ENCODE data around the gene ITPKC. TPM values are rescaled to one million over a fixed set of nuclear protein-coding genes. Genes with fewer than 3 reads are reported as not detected.

Gene ITPKC
- total and polyA plus RNA-seq, 9 donors: 8.2 to 13.0 (median 11.1) TPM

DNA sequence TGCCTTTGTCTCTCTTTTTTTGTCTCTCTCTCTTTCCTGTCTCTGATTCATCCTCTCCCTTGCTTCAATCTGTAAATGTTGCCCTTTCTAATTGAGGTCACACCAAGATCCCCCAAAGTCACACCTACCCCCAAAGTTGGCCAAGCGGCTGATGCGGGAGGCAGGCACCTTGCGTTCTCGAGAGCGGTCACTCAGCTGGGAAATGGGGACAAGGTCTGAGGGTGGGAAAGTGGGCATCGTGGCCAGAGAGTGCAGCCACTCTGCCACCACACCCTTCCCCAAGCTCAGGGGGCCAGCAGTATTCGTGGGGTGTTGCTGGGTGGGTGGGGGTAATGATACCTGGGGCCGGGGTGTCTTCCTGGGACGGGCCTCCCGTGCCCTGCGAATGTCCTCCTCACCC is 3.0 kb upstream of the ITPKC start:
- Histone ChIP-seq H3K9me3 (replicated peaks; ENCODE audit: control insufficient read depth, low read depth, low read length) (no peaks in the 10 kb centered on the region), H3K27me3 (ENCODE audit: control insufficient read depth, insufficient read depth, low read length) (no peaks in the 10 kb centered on the region), H3K27ac (ENCODE audit: low read length) (peak overlapping the region; percentile 92), H3K36me3 (ENCODE audit: control insufficient read depth, insufficient read depth, low read length) (peaks cover 21% of the 10 kb centered on the region), H3K4me1 (ENCODE audit: control insufficient read depth, insufficient read depth, low read length) (peaks cover 41% of the 10 kb centered on the region), H3K4me3 (ENCODE audit: low read length) (no peak overlapping the region)
- no CpG with 5 or more reads among the region's 11 CpGs for WGBS (ENCODE audit: insufficient coverage)
- DNase-seq: no peak

- H3K9me3 ChIP-seq (replicated peaks; ENCODE audit: control insufficient read depth, low read depth, low read length): no peaks in the 10 kb centered on the region
- under 1% methylated on average over 25 of the region's 31 CpGs for WGBS (ENCODE audit: insufficient coverage)
- no peaks in the 10 kb centered on the region for H3K27me3 ChIP-seq (ENCODE audit: control insufficient read depth, insufficient read depth, low read length)
- peak overlapping the region; percentile 100 for H3K27ac ChIP-seq (ENCODE audit: low read length)
- H3K36me3 ChIP-seq (ENCODE audit: control insufficient read depth, insufficient read depth, low read length): peaks cover 20% of the 10 kb centered on the region
- H3K4me3 ChIP-seq (ENCODE audit: low read length): peak overlapping the region; percentile 71
- DNase-seq: peak; percentile 99
- peaks cover 48% of the 10 kb centered on the region for H3K4me1 ChIP-seq (ENCODE audit: control insufficient read depth, insufficient read depth, low read length)
Observed at GRCh38 chr19:40714441-40715299, 2.2 kb upstream of the ITPKC start.

DNA sequence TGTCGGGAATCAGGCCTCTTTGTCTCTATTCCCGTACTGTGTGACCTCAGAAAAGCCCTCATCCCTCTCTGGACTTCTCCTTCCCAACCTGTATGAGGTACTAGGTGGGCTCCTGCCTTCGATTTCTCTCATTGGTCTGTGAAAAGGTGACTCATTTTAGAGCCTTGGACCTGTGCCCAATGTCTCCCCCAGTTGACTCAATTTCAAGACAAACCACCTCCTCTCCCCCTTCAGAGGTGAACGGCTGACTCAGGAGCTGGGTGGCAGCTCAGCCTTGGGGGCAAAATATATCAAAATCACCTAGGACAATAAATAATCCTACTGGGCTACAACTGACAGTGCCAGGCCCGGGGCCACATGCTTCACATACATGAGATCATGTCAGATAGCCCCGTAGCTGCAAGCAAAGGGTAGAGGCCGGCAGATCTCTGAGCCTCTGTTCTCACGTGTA is 856 bp upstream of the ITPKC start:
- DNase-seq: no peak
- Histone ChIP-seq H3K36me3 (ENCODE audit: control insufficient read depth, insufficient read depth, low read length) (peaks cover 13% of the 10 kb centered on the region), H3K27ac (ENCODE audit: low read length) (peak overlapping the region; percentile 100), H3K9me3 (replicated peaks; ENCODE audit: control insufficient read depth, low read depth, low read length) (no peaks in the 10 kb centered on the region), H3K27me3 (ENCODE audit: control insufficient read depth, insufficient read depth, low read length) (no peaks in the 10 kb centered on the region), H3K4me3 (ENCODE audit: low read length) (peak overlapping the region; percentile 71), H3K4me1 (ENCODE audit: control insufficient read depth, insufficient read depth, low read length) (peaks cover 58% of the 10 kb centered on the region)
- WGBS (ENCODE audit: insufficient coverage): 7% methylated on average over 5 of the region's 8 CpGs

GRCh38 chr19:40717325-40717879 is 490 bp downstream of the ITPKC start:
- Histone ChIP-seq H3K4me3 (ENCODE audit: low read length) (peak overlapping the region; percentile 71), H3K27me3 (ENCODE audit: control insufficient read depth, insufficient read depth, low read length) (no peaks in the 10 kb centered on the region), H3K9me3 (replicated peaks; ENCODE audit: control insufficient read depth, low read depth, low read length) (no peaks in the 10 kb centered on the region), H3K27ac (ENCODE audit: low read length) (peak overlapping the region; percentile 100), H3K36me3 (ENCODE audit: control insufficient read depth, insufficient read depth, low read length) (peaks cover 10% of the 10 kb centered on the region), H3K4me1 (ENCODE audit: control insufficient read depth, insufficient read depth, low read length) (peaks cover 58% of the 10 kb centered on the region)
- WGBS (ENCODE audit: insufficient coverage): 0% methylated on average over 19 of the region's 20 CpGs
- DNase-seq: peak; percentile 46

DNA sequence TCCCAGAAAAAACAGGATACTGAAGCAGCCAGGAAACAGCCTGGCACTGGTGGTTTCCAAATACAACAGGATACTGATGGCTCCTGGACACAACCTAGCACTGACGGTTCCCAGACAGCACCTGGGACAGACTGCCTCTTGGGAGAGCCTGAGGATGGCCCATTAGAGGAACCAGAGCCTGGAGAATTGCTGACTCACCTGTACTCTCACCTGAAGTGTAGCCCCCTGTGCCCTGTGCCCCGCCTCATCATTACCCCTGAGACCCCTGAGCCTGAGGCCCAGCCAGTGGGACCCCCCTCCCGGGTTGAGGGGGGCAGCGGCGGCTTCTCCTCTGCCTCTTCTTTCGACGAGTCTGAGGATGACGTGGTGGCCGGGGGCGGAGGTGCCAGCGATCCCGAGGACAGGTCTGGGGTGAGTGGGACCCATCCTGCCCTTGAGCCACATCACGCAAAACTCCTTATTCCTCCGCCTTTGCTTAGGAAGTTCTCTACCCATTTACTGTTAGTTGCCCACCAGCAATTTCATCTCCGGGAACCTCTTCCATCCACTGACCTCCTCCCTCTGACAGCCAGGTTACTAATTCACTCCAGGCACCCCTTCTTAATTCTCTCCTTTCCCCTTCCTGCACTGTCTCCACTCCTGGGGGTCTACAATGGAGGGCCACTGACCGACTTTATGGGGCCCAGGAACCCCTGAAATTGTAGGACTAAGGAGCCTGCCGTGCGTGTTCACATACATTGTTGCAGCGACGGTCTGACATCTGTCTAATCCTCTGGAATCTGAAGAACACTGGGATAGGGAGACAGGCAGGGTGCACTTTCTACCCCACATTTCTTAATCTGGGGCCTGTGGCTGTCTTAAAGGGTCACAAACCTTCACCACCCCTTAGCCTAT is 1.2 kb downstream of the ITPKC start:
- Histone ChIP-seq H3K27ac (ENCODE audit: low read length) (peak overlapping the region; percentile 100), H3K27me3 (ENCODE audit: control insufficient read depth, insufficient read depth, low read length) (no peaks in the 10 kb centered on the region), H3K4me3 (ENCODE audit: low read length) (peak overlapping the region; percentile 71), H3K36me3 (ENCODE audit: control insufficient read depth, insufficient read depth, low read length) (peaks cover 9% of the 10 kb centered on the region), H3K4me1 (ENCODE audit: control insufficient read depth, insufficient read depth, low read length) (peaks cover 58% of the 10 kb centered on the region), H3K9me3 (replicated peaks; ENCODE audit: control insufficient read depth, low read depth, low read length) (no peaks in the 10 kb centered on the region)
- 37% methylated on average over 9 of the region's 20 CpGs for WGBS (ENCODE audit: insufficient coverage)
- no peak for DNase-seq

- Histone ChIP-seq H3K27ac (ENCODE audit: low read length) (peak overlapping the region; percentile 100), H3K4me1 (ENCODE audit: control insufficient read depth, insufficient read depth, low read length) (peaks cover 57% of the 10 kb centered on the region), H3K9me3 (replicated peaks; ENCODE audit: control insufficient read depth, low read depth, low read length) (no peaks in the 10 kb centered on the region), H3K36me3 (ENCODE audit: control insufficient read depth, insufficient read depth, low read length) (peaks cover 16% of the 10 kb centered on the region), H3K4me3 (ENCODE audit: low read length) (peak overlapping the region; percentile 71), H3K27me3 (ENCODE audit: control insufficient read depth, insufficient read depth, low read length) (no peaks in the 10 kb centered on the region)
- peak; percentile 53 for DNase-seq
- 11% methylated on average over 14 of the region's 16 CpGs for WGBS (ENCODE audit: insufficient coverage)
Observed at GRCh38 chr19:40718774-40719391, 2.0 kb downstream of the ITPKC start.

GRCh38 chr19:40719414-40719894 is 2.5 kb downstream of the ITPKC start:
- peak overlapping the region; percentile 38 for H3K27ac ChIP-seq (ENCODE audit: low read length)
- DNase-seq: no peak
- peaks cover 22% of the 10 kb centered on the region for H3K36me3 ChIP-seq (ENCODE audit: control insufficient read depth, insufficient read depth, low read length)
- no peaks in the 10 kb centered on the region for H3K27me3 ChIP-seq (ENCODE audit: control insufficient read depth, insufficient read depth, low read length)
- no CpG with 5 or more reads among the region's 7 CpGs for WGBS (ENCODE audit: insufficient coverage)
- peaks cover 51% of the 10 kb centered on the region for H3K4me1 ChIP-seq (ENCODE audit: control insufficient read depth, insufficient read depth, low read length)
- H3K9me3 ChIP-seq (replicated peaks; ENCODE audit: control insufficient read depth, low read depth, low read length): no peaks in the 10 kb centered on the region
- peak overlapping the region; percentile 71 for H3K4me3 ChIP-seq (ENCODE audit: low read length)

DNA sequence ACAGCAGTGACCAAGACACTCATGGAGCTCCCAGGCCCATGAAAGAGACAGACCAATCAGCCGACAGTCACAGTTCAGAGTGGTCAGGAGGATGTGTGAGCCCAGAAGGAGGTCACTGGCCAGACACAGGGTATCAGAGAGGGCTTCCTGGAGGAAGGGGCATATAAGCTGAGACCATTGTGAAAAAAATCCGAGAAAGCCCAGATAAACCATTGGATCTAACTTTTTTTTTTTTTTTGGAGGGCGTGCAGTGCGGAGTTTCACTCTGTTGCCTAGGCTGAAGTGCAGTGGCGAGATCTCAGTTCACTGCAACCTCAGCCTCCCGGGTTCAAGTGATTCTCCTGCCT is 4.2 kb downstream of the ITPKC start:
- peaks cover 37% of the 10 kb centered on the region for H3K4me1 ChIP-seq (ENCODE audit: control insufficient read depth, insufficient read depth, low read length)
- DNase-seq: no peak
- H3K9me3 ChIP-seq (replicated peaks; ENCODE audit: control insufficient read depth, low read depth, low read length): no peaks in the 10 kb centered on the region
- whole genome bisulfite sequencing (ENCODE audit: insufficient coverage): 66% methylated on average over 6 of the region's 6 CpGs
- no peaks in the 10 kb centered on the region for H3K27me3 ChIP-seq (ENCODE audit: control insufficient read depth, insufficient read depth, low read length)
- H3K4me3 ChIP-seq (ENCODE audit: low read length): no peak overlapping the region
- peaks cover 33% of the 10 kb centered on the region for H3K36me3 ChIP-seq (ENCODE audit: control insufficient read depth, insufficient read depth, low read length)
- H3K27ac ChIP-seq (ENCODE audit: low read length): peak overlapping the region; percentile 83

DNA sequence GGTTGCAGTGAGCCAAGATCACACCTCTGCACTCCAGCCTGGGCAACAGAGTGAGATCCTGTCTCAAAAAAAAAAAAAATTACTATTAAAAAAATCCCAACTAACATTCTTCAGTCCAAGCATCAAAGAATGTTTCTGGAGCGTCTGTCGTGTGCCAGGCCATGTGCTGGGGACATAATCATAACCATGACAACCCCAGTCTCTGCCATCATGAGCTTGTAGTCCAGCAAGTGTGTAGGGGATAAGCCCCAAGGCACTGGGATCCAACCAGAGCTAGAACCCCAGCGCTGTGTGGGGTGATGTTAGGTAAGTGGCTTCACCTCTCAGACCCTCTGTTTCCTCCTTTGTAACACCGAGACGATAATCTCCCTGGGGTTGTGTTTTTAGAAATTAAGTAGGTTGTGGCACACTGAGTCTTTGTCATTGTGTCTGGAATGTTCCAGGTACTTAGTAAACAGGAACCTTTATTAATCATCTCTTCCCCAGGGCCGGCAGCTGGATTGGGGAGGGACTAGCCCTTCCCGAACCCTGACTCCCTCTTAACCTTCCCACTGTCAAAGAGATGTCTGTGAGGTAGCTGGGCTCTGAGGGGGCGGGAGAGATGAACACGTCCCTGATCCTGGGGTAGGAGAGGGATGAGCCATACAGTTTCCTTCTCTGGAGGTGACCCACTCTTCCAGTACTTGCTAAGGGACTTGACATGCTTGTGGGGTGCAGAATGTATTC is 5.2 kb downstream of the ITPKC start:
- Histone ChIP-seq H3K27me3 (ENCODE audit: control insufficient read depth, insufficient read depth, low read length) (no peaks in the 10 kb centered on the region), H3K4me3 (ENCODE audit: low read length) (no peak overlapping the region), H3K27ac (ENCODE audit: low read length) (no peak overlapping the region), H3K36me3 (ENCODE audit: control insufficient read depth, insufficient read depth, low read length) (peaks cover 41% of the 10 kb centered on the region), H3K9me3 (replicated peaks; ENCODE audit: control insufficient read depth, low read depth, low read length) (no peaks in the 10 kb centered on the region), H3K4me1 (ENCODE audit: control insufficient read depth, insufficient read depth, low read length) (peaks cover 33% of the 10 kb centered on the region)
- WGBS (ENCODE audit: insufficient coverage): no CpG with 5 or more reads among the region's 9 CpGs
- no peak for DNase-seq
